GM20431 (cell line): ENCODE data around the gene AZU1.
"Not testable (repeated sequence)": the region's sequence is repeated elsewhere in the genome, so short reads cannot be mapped to it uniquely, and the experiment has no call there.

Experiments used
- in situ Hi-C: fragments of 300-500 bp; cut with MseI, MboI; formaldehyde crosslinking; loops from one replicate; pipeline ENCODE4 v1.15.0; 2020; ENCODE audit warnings: low sequenced_read_pairs; ENCODE audit not compliant: unreplicated experiment

AZU1 gene

DNA sequence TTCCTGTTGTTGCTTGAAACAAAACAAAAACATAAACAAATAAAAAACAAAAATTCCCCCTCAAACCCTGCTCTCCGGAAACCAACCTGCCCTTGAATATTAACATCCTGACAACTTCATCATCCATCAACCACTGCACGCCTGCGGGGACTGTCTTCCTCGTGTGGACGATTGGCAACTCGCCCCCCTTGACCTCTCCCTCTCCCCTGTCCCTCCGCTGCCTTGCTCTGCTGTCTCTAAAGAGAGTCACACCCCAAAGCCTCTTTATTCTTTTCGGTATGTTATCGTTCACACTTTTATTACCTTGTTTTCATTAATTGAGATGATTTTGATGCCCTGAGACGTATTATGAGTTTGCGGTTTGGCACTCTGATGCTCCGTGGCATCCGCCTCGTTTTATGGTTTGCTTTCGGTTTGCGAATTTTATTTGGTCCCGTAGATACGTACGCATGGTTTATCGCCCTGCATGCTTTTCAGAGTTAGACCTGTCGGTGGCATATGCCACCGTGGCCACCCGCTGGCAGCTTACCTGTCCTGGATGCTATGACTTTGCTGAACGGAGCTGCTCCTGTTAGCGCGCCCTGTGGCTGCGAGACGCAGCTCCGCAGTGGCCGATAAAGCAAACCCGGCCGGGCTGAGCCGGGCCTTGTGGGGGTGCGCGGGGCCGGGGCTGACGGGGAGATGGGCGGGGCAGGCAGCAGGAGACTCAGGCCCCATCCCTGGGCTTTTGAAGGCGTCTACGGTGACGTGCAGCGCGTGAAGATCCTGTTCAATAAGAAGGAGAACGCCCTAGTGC, 19.8 kb upstream of the AZU1 start:
- in situ Hi-C loops = no loop called here

DNA sequence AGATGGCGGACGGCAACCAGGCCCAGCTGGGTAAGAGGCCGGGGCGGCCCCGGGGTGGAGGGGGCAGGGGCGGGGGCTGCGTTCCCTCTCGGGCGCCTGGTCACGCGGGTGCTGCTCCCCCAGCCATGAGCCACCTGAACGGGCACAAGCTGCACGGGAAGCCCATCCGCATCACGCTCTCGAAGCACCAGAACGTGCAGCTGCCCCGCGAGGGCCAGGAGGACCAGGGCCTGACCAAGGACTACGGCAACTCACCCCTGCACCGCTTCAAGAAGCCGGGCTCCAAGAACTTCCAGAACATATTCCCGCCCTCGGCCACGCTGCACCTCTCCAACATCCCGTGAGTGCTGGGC, 19.2 kb upstream of the AZU1 start:
- in situ Hi-C loops = no loop called here

- in situ Hi-C loops = no loop called here
Measured at GRCh38 chr19:810077-810855, 17.4 kb upstream of the AZU1 start.

DNA sequence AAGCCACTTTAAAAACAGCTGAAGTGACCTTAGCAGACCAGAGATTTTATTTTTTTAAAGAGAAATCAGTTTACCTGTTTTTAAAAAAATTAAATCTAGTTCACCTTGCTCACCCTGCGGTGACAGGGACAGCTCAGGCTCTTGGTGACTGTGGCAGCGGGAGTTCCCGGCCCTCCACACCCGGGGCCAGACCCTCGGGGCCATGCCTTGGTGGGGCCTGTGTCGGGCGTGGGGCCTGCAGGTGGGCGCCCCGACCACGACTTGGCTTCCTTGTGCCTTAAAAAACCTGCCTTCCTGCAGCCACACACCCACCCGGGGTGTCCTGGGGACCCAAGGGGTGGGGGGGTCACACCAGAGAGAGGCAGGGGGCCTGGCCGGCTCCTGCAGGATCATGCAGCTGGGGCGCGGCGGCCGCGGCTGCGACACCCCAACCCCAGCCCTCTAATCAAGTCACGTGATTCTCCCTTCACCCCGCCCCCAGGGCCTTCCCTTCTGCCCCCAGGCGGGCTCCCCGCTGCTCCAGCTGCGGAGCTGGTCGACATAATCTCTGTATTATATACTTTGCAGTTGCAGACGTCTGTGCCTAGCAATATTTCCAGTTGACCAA, 16.7 kb upstream of the AZU1 start:
- in situ Hi-C loops = no loop called here

- in situ Hi-C loops = no loop called here
Measured at GRCh38 chr19:811506-812048, 16.1 kb upstream of the AZU1 start.

DNA sequence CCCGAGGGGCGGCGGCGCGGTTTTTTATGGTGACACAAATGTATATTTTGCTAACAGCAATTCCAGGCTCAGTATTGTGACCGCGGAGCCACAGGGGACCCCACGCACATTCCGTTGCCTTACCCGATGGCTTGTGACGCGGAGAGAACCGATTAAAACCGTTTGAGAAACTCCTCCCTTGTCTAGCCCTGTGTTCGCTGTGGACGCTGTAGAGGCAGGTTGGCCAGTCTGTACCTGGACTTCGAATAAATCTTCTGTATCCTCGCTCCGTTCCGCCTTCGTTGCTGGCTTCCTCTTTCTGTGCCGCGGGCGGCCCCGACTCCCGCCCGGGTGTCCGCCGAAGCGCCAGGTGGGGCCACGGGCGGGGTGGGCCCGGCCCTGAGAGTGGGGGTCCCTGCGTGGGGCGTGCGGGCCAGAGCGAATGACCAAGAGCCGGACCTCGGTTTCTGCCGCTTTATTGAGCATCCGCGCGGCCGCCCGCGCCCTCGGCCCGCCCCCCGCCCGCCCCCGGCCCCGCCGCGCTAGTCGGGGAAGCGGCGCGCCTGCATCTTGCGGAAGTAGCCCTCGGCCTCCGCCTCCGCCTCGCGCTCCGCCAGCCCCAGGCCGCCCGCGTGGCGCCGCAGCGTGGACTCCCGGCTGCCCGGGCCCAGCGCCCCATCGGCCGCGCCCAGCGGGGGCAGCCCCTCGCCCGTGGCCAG, 15.4 kb upstream of the AZU1 start:
- in situ Hi-C loops = no loop called here

- in situ Hi-C loops = no loop called here
Measured at GRCh38 chr19:812747-813218, 14.9 kb upstream of the AZU1 start.

- in situ Hi-C loops = no loop called here
Measured at GRCh38 chr19:813219-814151, 14.2 kb upstream of the AZU1 start.

DNA sequence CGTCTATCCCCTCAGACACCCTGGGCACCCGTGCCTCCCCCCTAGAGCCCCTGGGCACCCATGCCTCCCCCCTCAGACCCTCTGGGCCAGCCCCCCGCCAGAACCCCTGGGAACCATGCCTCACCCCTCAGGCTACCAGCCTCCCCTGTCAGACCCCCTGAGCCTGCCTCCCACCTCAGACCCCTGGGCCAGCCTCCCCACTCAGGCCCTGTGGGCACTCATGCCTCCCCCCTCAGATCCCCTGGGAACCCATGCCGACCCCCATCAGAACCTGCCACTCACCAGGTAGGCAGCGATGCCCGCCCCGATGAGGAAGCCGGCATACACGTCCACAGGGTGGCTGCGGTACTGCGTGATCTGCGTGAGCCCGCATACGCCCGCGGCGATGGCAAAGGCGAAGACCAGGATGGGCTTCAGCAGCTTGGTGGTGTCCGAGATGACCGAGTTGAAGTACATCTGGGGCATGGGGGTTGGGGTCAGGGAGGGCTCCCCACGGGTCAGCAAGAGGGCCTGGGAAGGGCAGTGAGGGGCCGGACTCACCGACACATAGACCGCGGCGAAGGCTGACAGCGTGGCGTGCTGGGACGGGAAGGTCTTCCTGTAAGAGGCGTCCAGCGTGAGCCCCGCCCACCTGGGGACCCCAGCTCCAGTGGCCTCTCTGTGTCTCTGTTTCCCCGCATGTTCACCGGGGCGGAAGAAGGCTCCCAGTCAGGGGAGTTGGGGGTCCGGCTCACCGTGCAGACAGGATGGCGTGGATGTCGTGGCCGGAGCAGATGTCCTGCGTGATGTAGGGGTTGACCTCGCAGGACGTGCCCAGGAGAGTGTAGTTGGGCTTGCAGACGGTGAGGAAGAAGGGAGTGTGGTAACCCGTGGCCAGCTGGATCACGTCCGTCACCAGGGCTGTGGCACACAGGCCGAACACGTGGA, 13.2 kb upstream of the AZU1 start:
- in situ Hi-C loops = no loop called here

GRCh38 chr19:815079-815774, 12.4 kb upstream of the AZU1 start:
- in situ Hi-C loops = no loop called here

DNA sequence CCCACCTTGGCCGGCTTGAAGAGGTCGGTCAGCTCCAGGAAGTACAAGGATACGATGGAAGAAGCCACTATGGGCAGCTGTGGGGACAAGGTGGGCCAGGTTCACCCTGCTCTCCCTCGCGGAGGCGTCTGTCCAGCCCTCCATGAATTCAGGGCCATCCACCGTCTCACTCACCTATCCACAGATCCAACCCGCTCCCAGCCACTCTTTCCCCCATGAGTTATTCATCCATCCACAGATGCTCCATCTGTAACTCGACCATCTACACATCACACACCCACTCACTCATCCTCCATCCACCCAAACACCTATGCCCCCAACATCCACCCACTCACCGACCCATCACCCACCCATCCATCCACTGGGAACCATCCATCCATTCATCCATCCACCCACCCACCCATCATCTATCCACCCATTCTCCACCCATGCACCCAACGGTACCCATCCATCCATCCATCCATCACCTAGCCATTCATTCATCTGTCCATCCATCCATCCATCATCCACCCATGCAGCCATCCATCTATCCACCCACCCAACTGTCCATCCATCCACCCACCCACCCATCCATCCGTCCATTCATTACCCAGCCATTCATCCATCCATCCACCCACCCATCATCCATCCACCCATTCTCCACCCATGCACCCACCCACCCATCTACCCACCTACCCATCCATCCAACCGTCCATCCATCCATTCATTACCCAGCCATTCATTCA, 11.7 kb upstream of the AZU1 start:
- in situ Hi-C loops = no loop called here

- in situ Hi-C loops = no loop called here
Measured at GRCh38 chr19:816500-816857, 11.2 kb upstream of the AZU1 start.

- in situ Hi-C loops = not testable (repeated sequence)
Measured at GRCh38 chr19:820212-820611, 7.4 kb upstream of the AZU1 start.

- in situ Hi-C loops = no loop called here
Measured at GRCh38 chr19:821231-821824, 6.3 kb upstream of the AZU1 start.

- in situ Hi-C loops = no loop called here
Measured at GRCh38 chr19:821825-822503, 5.7 kb upstream of the AZU1 start, which contains the start of gene PLPPR3. Gene PLPPR3, minus strand, starts transcription at chr19:821955. Its CDS starts 396 bp downstream, at chr19:821559.

- in situ Hi-C loops = no loop called here
Measured at GRCh38 chr19:823565-824121, 4.0 kb upstream of the AZU1 start.
